Duodenal mucosa (tissue), 2 donors: ENCODE measurements around the gene ENTR1.
A peak's percentile ranks its signal among the peaks of the same experiment; 100 is the strongest.

Experiments
- H3K27ac ChIP-seq: one replicate; pipeline ENCODE4 v1.7.0; 2013; ENCODE audit warnings: low read depth, low read length
- H3K27me3 ChIP-seq, 2 donors: one replicate each; pipeline ENCODE4 v1.7.0; 2013; ENCODE audit warnings: low read length in 2 of 2, control low read depth in 1 of 2; ENCODE audit not compliant: insufficient read depth in 2 of 2, control insufficient read depth in 1 of 2
- H3K36me3 ChIP-seq, 2 donors: one replicate each; pipeline ENCODE4 v1.7.0; 2013; ENCODE audit warnings: low read length in 2 of 2, control low read depth in 1 of 2; ENCODE audit not compliant: insufficient read depth in 2 of 2, control insufficient read depth in 1 of 2
- H3K4me1 ChIP-seq, 2 donors: one replicate each; pipeline ENCODE4 v1.7.0; 2013; ENCODE audit warnings: low read length in 2 of 2, control low read depth in 1 of 2; ENCODE audit not compliant: insufficient read depth in 2 of 2, control insufficient read depth in 1 of 2
- H3K4me3 ChIP-seq, 2 donors: one replicate each; pipeline ENCODE4 v1.7.0; 2013; ENCODE audit warnings: low read length in 2 of 2, low read depth in 1 of 2
- H3K9ac ChIP-seq, 2 donors: one replicate each; pipeline ENCODE4 v1.7.0; 2013; ENCODE audit warnings: low read length in 2 of 2, low read depth in 1 of 2
- H3K9me3 ChIP-seq, 2 donors: one replicate each; pipeline ENCODE4 v1.7.0; 2013; ENCODE audit warnings: low read length in 2 of 2, control low read depth in 1 of 2; ENCODE audit not compliant: control insufficient read depth in 1 of 2

ENTR1 gene

DNA sequence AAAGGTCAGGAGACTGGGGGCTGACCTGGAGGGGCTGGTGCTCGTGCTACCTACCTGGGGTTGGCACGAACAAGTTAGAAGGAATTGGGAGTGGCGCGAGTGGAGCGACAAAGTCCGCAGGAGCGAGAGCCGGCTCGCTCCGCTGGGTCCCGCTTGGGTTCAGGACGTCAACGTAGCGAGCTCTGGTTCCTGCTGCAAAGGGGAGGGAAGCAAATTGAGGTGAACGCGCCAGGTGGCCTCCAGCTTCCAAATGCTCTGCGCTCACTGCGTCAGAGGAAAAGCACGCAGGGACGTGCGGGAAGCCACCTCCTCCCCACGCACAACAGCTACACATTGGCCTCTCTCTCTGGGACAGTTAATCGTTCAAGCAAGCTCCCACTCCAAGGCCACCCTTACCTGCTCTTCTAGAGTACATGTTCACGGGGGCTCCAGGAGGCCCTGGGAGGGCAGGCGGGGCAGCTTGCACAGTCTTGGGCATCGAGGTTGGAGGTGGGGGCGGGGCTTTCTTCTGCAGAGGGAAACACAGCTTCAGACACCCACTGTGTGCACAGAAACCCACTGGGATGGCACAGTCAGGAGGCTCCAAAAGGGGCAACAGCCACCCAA is 36.9 kb upstream of the ENTR1 start:
- Histone ChIP-seq H3K9ac (no peak overlapping the region), H3K4me1 (no peaks in the 10 kb centered on the region), H3K9me3 (no peaks in the 10 kb centered on the region), H3K27ac (no peak overlapping the region), H3K27me3 (no peaks in the 10 kb centered on the region), H3K36me3 (peaks cover 39 to 93% of the 10 kb centered on the region in 2 donors), H3K4me3 (no peak overlapping the region)

DNA sequence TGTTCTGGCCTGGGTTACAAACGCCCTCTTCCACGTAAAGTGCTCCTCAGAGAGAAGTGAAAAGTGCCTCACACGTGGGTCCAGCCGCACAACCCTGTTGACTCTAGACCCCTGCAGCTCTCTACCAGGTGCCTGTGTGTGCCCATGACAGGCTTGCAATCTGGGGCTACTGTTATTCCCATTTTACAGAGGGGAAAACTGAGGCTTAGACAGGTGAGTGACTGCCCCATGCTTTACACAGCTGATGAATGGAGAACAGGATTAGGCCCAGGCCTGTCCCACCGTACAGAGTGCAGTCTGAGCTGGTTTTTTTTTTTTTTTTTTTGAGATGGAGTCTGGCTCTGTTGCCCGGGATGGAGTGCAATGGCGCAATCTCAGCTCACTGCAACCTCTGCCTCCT is 35.4 kb upstream of the ENTR1 start:
- Histone ChIP-seq H3K9me3 (no peaks in the 10 kb centered on the region), H3K9ac (no peak overlapping the region), H3K4me3 (no peak overlapping the region), H3K36me3 (peaks cover 48 to 94% of the 10 kb centered on the region in 2 donors), H3K27me3 (no peaks in the 10 kb centered on the region), H3K27ac (no peak overlapping the region), H3K4me1 (no peaks in the 10 kb centered on the region)

DNA sequence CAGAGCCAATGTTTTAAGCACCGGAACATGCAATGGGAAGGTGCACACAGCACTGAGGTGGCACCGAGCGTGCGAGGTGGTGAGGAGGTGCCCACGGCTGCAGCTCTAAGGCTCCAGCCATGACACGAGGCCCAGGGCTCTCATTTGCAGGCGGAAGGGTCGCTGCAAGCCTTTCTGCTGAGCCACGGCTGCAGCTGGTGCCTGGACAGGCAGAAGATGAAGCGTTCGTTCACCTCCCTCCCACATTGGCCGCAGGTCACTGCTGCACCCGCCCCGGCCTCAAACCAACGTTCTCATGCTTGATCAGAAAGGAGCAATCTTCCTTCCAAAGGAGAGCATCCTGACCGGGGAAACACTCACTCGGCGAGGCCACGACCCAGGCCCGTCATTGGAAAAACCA is 33.7 kb upstream of the ENTR1 start:
- Histone ChIP-seq H3K36me3 (peaks cover 44 to 82% of the 10 kb centered on the region in 2 donors), H3K4me3 (no peak overlapping the region), H3K27me3 (no peaks in the 10 kb centered on the region), H3K9ac (no peak overlapping the region), H3K4me1 (peaks cover 4 to 5% of the 10 kb centered on the region in 2 donors), H3K9me3 (no peaks in the 10 kb centered on the region), H3K27ac (no peak overlapping the region)

GRCh38 chr9:136443687-136444086 is 33.3 kb upstream of the ENTR1 start:
- H3K36me3 ChIP-seq = peaks cover 40 to 78% of the 10 kb centered on the region in 2 donors
- no peak overlapping the region for H3K27ac ChIP-seq
- H3K27me3 ChIP-seq = no peaks in the 10 kb centered on the region

DNA sequence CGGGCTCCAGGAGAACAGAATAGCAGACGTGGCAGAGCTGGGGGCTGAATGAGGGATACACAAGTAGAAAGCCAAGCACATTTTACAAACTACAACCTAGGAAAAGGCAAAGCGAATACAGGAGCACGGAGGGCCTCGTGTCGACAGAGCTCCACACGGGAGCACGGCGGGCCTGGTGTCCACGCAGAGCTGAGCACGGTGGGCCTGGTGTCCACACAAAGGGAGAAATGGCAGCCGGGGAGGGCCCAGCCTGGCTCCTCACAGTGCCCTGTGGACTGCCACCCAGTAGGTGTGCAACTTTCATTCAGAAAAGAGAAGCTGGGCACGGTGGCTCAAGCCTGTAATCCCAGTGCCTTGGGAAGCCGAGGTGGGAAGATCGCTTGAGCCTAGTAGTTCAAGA is 32.7 kb upstream of the ENTR1 start:
- H3K9me3 ChIP-seq = no peaks in the 10 kb centered on the region
- H3K27ac ChIP-seq = no peak overlapping the region
- peaks cover 11 to 12% of the 10 kb centered on the region in 2 donors for H3K4me1 ChIP-seq
- no peak overlapping the region for H3K9ac ChIP-seq
- H3K27me3 ChIP-seq = no peaks in the 10 kb centered on the region
- H3K4me3 ChIP-seq = no peak overlapping the region
- H3K36me3 ChIP-seq = peaks cover 38 to 72% of the 10 kb centered on the region in 2 donors

More at GRCh38 chr9:136443687-136444086, 33.3 kb upstream of the ENTR1 start:
- no peak overlapping the region for H3K4me3 ChIP-seq
- peaks cover 5 to 6% of the 10 kb centered on the region in 2 donors for H3K4me1 ChIP-seq
- no peaks in the 10 kb centered on the region for H3K9me3 ChIP-seq
- no peak overlapping the region for H3K9ac ChIP-seq

GRCh38 chr9:136442265-136442664 is 31.9 kb upstream of the ENTR1 start:
- H3K9me3 ChIP-seq = no peaks in the 10 kb centered on the region
- no peak overlapping the region for H3K27ac ChIP-seq
- no peak overlapping the region for H3K4me3 ChIP-seq
- peaks cover 19 to 20% of the 10 kb centered on the region in 2 donors for H3K4me1 ChIP-seq
- H3K9ac ChIP-seq = no peak overlapping the region
- peaks cover 32 to 64% of the 10 kb centered on the region in 2 donors for H3K36me3 ChIP-seq
- no peaks in the 10 kb centered on the region for H3K27me3 ChIP-seq

- Histone ChIP-seq H3K4me1 (peaks cover 23 to 24% of the 10 kb centered on the region in 2 donors), H3K36me3 (peaks cover 27 to 59% of the 10 kb centered on the region in 2 donors), H3K9ac (no peak overlapping the region), H3K27me3 (no peaks in the 10 kb centered on the region), H3K27ac (no peak overlapping the region), H3K9me3 (no peaks in the 10 kb centered on the region), H3K4me3 (no peak overlapping the region)
Measured at GRCh38 chr9:136441681-136442245, 31.3 kb upstream of the ENTR1 start.

GRCh38 chr9:136441191-136441680 is 30.8 kb upstream of the ENTR1 start:
- H3K9me3 ChIP-seq = no peaks in the 10 kb centered on the region
- H3K4me1 ChIP-seq = peaks cover 23 to 25% of the 10 kb centered on the region in 2 donors
- H3K27me3 ChIP-seq = no peaks in the 10 kb centered on the region
- no peak overlapping the region for H3K27ac ChIP-seq
- H3K9ac ChIP-seq = no peak overlapping the region
- H3K36me3 ChIP-seq = peaks cover 24 to 55% of the 10 kb centered on the region in 2 donors
- H3K4me3 ChIP-seq = no peak overlapping the region

DNA sequence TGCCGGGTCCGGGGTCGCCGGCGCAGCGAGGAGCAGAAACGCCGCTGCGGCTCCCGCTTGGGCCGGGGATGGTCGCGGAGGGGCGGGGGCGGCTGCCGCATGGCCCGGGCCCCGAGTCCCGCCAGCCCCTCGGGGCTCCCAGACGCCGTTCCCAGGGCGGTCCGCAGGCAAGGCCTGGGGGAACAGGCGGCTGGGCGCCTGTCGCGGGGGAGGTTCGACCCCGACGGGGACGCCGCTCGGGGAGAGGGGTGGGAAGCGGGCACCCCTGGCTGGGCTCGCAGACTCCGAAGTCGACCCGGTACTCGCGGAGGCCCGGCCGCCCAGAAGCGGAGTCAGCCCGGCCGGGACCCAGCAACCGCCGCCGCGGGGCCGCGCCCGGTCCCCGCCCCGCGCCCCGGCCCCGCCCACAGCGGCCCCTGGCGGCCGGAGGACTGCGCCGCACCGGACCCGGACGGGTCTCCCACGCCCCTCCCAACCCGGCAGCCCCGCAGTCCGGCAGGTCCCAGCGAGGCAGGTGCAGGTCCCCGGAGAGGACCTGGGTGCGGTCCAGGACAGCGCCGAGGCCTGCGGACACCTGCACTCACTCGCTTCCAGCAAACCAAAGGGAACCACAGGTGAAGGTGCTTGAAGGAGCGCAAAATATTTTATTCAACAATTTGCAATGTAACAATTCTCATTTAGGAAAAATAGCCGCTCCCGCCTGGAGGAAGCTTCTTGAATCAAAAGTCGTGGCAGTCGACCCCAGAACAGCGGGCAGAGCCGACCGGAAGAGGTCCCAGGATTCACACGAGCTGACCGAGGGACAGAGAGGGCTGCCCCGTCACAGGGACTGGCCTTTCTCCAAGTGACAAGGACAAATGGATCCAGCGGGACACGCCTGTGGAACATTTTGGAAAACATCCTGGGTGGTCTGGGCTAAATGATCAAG is 29.3 kb upstream of the ENTR1 start, which contains the start of gene INPP5E:
Gene INPP5E (minus strand): TSS at position 365 of the 928 bp plus-strand sequence. CDS start 426 bp downstream, outside the sequence.
- peaks cover 24 to 50% of the 10 kb centered on the region in 2 donors for H3K36me3 ChIP-seq
- no peak within 1 kb of the TSS for H3K27ac ChIP-seq
- H3K4me3 ChIP-seq = peak within 1 kb of the TSS; percentile 77 to 85
- H3K4me1 ChIP-seq = peaks cover 23 to 25% of the 10 kb centered on the region in 2 donors
- no peaks in the 10 kb centered on the region for H3K27me3 ChIP-seq
- peak within 1 kb of the TSS; percentile 62 to 70 for H3K9ac ChIP-seq
- no peaks in the 10 kb centered on the region for H3K9me3 ChIP-seq
